H9 (cell line): ENCODE data around the gene TNFAIP2. TPM values are rescaled to one million over a fixed set of nuclear protein-coding genes. Genes with fewer than 3 reads are reported as not detected.

Experiments used
- DNase-seq: peaks from one replicate; pipeline ENCODE4 v3.0.0-alpha.2; 2017
- H2AFZ ChIP-seq: one replicate; pipeline ENCODE4 v1.6.1; 2013; ENCODE audit warnings: mild to moderate bottlenecking, low read length, control low read depth, moderate library complexity
- H2AK5ac ChIP-seq: 2 replicates; pipeline ENCODE4 v1.6.1; 2013; ENCODE audit warnings: low read length, control low read depth, mixed read lengths; ENCODE audit not compliant: insufficient read length
- H2BK120ac ChIP-seq: one replicate; pipeline ENCODE4 v1.6.1; 2013; ENCODE audit warnings: low read depth, mild to moderate bottlenecking, low read length, control low read depth, inconsistent platforms; ENCODE audit not compliant: poor library complexity, severe bottlenecking
- H2BK12ac ChIP-seq: 2 replicates; pipeline ENCODE4 v1.6.1; 2013; ENCODE audit warnings: low read length, control low read depth, mixed read lengths, low read depth; ENCODE audit not compliant: insufficient read length
- H2BK15ac ChIP-seq: 2 replicates; pipeline ENCODE4 v1.6.1; 2013; ENCODE audit warnings: low read depth, low read length, control low read depth
- H2BK20ac ChIP-seq: one replicate; pipeline ENCODE4 v1.6.1; 2013; ENCODE audit warnings: low read depth, mild to moderate bottlenecking, low read length, control low read depth, inconsistent platforms; ENCODE audit not compliant: poor library complexity, severe bottlenecking
- H2BK5ac ChIP-seq: 2 replicates; pipeline ENCODE4 v1.6.1; 2013; ENCODE audit warnings: low read length, control low read depth, mixed read lengths; ENCODE audit not compliant: insufficient read length
- H3K14ac ChIP-seq: 2 replicates; pipeline ENCODE4 v1.6.1; 2013; ENCODE audit warnings: low read length, control low read depth; ENCODE audit not compliant: insufficient read depth
- H3K18ac ChIP-seq: 2 replicates; pipeline ENCODE4 v1.6.1; 2013; ENCODE audit warnings: low read depth, mild to moderate bottlenecking, mixed read lengths, low read length, control low read depth; ENCODE audit not compliant: insufficient read length
- H3K23ac ChIP-seq: 2 replicates; pipeline ENCODE4 v1.6.1; 2013; ENCODE audit warnings: low read length, control low read depth, mixed read lengths, low read depth; ENCODE audit not compliant: insufficient read length
- H3K23me2 ChIP-seq: 2 replicates; pipeline ENCODE4 v1.6.1; 2013; ENCODE audit warnings: low read depth, mild to moderate bottlenecking, mixed read lengths, low read length, control low read depth; ENCODE audit not compliant: insufficient read length, poor library complexity, severe bottlenecking
- H3K27ac ChIP-seq: 2 replicates; pipeline ENCODE4 v1.5.1; 2013; ENCODE audit warnings: low read length, control low read depth, mixed read lengths, low read depth; ENCODE audit not compliant: insufficient read length
- H3K27me3 ChIP-seq: 2 replicates; pipeline ENCODE4 v1.6.1; 2013; ENCODE audit warnings: low read length, control low read depth, inconsistent platforms; ENCODE audit not compliant: insufficient read depth
- H3K4ac ChIP-seq: 2 replicates; pipeline ENCODE4 v1.6.1; 2013; ENCODE audit warnings: low read depth, mild to moderate bottlenecking, control low read depth, inconsistent platforms, low read length, moderate library complexity
- H3K4me1 ChIP-seq: 2 replicates; pipeline ENCODE4 v1.6.1; 2013; ENCODE audit warnings: low read length, control low read depth, inconsistent platforms; ENCODE audit not compliant: insufficient read depth
- H3K4me2 ChIP-seq: 2 replicates; pipeline ENCODE4 v1.6.1; 2013; ENCODE audit warnings: low read length, control low read depth, mixed read lengths; ENCODE audit not compliant: insufficient read length, insufficient read depth
- H3K56ac ChIP-seq: 2 replicates; pipeline ENCODE4 v1.6.1; 2013; ENCODE audit warnings: low read depth, mild to moderate bottlenecking, mixed read lengths, low read length, control low read depth; ENCODE audit not compliant: insufficient read length
- H3K79me1 ChIP-seq: 2 replicates; pipeline ENCODE4 v1.6.1; 2013; ENCODE audit warnings: low read depth, mild to moderate bottlenecking, moderate library complexity, low read length, control low read depth, inconsistent platforms; ENCODE audit not compliant: insufficient read depth, poor library complexity, severe bottlenecking
- H3K79me2 ChIP-seq: 2 replicates; pipeline ENCODE4 v1.6.1; 2013; ENCODE audit warnings: low read length, control low read depth, inconsistent platforms; ENCODE audit not compliant: insufficient read depth
- H3K9ac ChIP-seq: 2 replicates; pipeline ENCODE4 v1.6.1; 2013; ENCODE audit warnings: low read length, control low read depth, mixed read lengths; ENCODE audit not compliant: insufficient read length; ENCODE audit errors: extremely low read depth
- H3K9me3 ChIP-seq: one replicate; pipeline ENCODE4 v1.6.1; 2013; ENCODE audit warnings: low read depth, low read length, inconsistent platforms; ENCODE audit not compliant: control insufficient read depth
- H3T11ph ChIP-seq: one replicate; pipeline ENCODE4 v1.6.1; 2013; ENCODE audit warnings: mild to moderate bottlenecking, low read length, control low read depth, inconsistent platforms
- H4K20me1 ChIP-seq: one replicate; pipeline ENCODE4 v1.6.1; 2013; ENCODE audit not compliant: control insufficient read depth, insufficient read length, insufficient read depth
- H4K5ac ChIP-seq: 2 replicates; pipeline ENCODE4 v1.6.1; 2013; ENCODE audit warnings: low read depth, mild to moderate bottlenecking, mixed read lengths, low read length, control low read depth; ENCODE audit not compliant: insufficient read length
- H4K8ac ChIP-seq: replicated peaks from 2 replicates; pipeline ENCODE4 v1.6.1; 2013; ENCODE audit warnings: low read length, control low read depth, mixed read lengths, low read depth; ENCODE audit not compliant: insufficient read length
- H4K91ac ChIP-seq: 2 replicates; pipeline ENCODE4 v1.6.1; 2013; ENCODE audit warnings: low read depth, mild to moderate bottlenecking, moderate library complexity, mixed read lengths, low read length, control low read depth; ENCODE audit not compliant: insufficient read length
- H3K27ac Mint-ChIP-seq, 3 experiments: 2 replicates in 2 of 3; 3 replicates in 1 of 3; pipeline ENCODE4 v1.8.0; 2020 to 2021; ENCODE audit warnings: mixed read lengths in 3 of 3, mild to moderate bottlenecking in 1 of 3, moderate library complexity in 1 of 3
- H3K27me3 Mint-ChIP-seq: 2 replicates; pipeline ENCODE4 v1.8.0; 2021; ENCODE audit warnings: low read depth, mild to moderate bottlenecking, moderate library complexity, mixed read lengths
- H3K36me3 Mint-ChIP-seq, 3 experiments: 2 replicates in 2 of 3; 3 replicates in 1 of 3; pipeline ENCODE4 v1.8.0; 2020 to 2021; ENCODE audit warnings: low read depth in 3 of 3, mixed read lengths in 3 of 3; ENCODE audit not compliant: insufficient read depth in 1 of 3
- H3K4me1 Mint-ChIP-seq, 2 experiments: 2 replicates each; pipeline ENCODE4 v1.8.0; 2020; ENCODE audit warnings: mixed read lengths in 2 of 2
- H3K4me3 Mint-ChIP-seq, 2 experiments: 2 replicates in 1 of 2; 3 replicates in 1 of 2; pipeline ENCODE4 v1.8.0; 2020 to 2021; ENCODE audit warnings: mild to moderate bottlenecking in 2 of 2, mixed read lengths in 2 of 2, moderate library complexity in 1 of 2
- H3K9me3 Mint-ChIP-seq, 2 experiments: 2 replicates in 1 of 2; 3 replicates in 1 of 2; pipeline ENCODE4 v1.8.0; 2020; ENCODE audit warnings: mild to moderate bottlenecking in 2 of 2, mixed read lengths in 2 of 2, moderate library complexity in 1 of 2
- CTCF ChIP-seq: fragments of 200-600 bp; sonication (generic); conservative IDR thresholded peaks from 3 replicates; pipeline ENCODE4 v1.8.0; 2021; ENCODE audit warnings: antibody characterized with exemption, mild to moderate bottlenecking
- WGBS: extraction: QIAGEN DNeasy Blood & Tissue Kit; methylation state at CpG from one replicate; pipeline ENCODE4 v1.1.7; 2013; ENCODE audit warnings: missing lambda C conversion rate, low lambda C conversion rate, mixed read lengths; ENCODE audit not compliant: insufficient read length; ENCODE audit errors: extremely low coverage; 5-methylcytosine and 5-hydroxymethylcytosine counted together
- total RNA-seq: library from RNA; stranded (reverse); gene quantifications from 2 replicates; pipeline ENCODE4 v1.2.1, GENCODE V29; 2021

TNFAIP2 gene
- total RNA-seq, 1 experiment from 2014 or later = 29.3 TPM

GRCh38 chr14:103179094-103179493 lies 55.8 kb downstream of the TNFAIP2 start:
- Histone ChIP-seq H3K14ac (no peak overlapping the region; the same call in 1 of the 2 replicates), H3K79me1 (no peaks in the 10 kb centered on the region), H3K4me1 (no peaks in the 10 kb centered on the region), H3K79me2 (no peaks in the 10 kb centered on the region), H3K18ac (no peak overlapping the region), H4K20me1 (no peaks in the 10 kb centered on the region), H3K23ac (no peak overlapping the region), H3K9me3 (peaks cover 10% of the 10 kb centered on the region), H2BK15ac (no peak overlapping the region), H2AFZ (no peak overlapping the region), H4K5ac (no peak overlapping the region), H2BK12ac (no peak overlapping the region), H3K56ac (no peak overlapping the region), H2AK5ac (no peak overlapping the region), H2BK5ac (no peak overlapping the region), H2BK120ac (no peak overlapping the region), H3K4me2 (no peak overlapping the region), H3K27me3 (no peaks in the 10 kb centered on the region), H3T11ph (no peak overlapping the region), H3K27ac (no peak overlapping the region), H4K8ac (no peak overlapping the region), H3K4ac (no peak overlapping the region), H3K23me2 (no peaks in the 10 kb centered on the region), H2BK20ac (no peak overlapping the region), H4K91ac (no peak overlapping the region), H3K9ac (no peak overlapping the region)
- H3K4me3 Mint-ChIP-seq = no peak overlapping the region
- no peak overlapping the region for H3K27ac Mint-ChIP-seq
- no peak for TF ChIP-seq CTCF
- no peak for DNase-seq
- peaks cover 11 to 15% of the 10 kb centered on the region in 2 experiments for H3K9me3 Mint-ChIP-seq
- peaks cover 3 to 13% (median 12%) of the 10 kb centered on the region in 3 experiments; a peak in 6 of 7 replicates for H3K36me3 Mint-ChIP-seq
- H3K4me1 Mint-ChIP-seq = peaks cover 0 to 8% of the 10 kb centered on the region in 2 experiments; a peak in 1 of 4 replicates
- no CpG with 5 or more reads among the region's 5 CpGs for WGBS
- peaks cover 2% of the 10 kb centered on the region for H3K27me3 Mint-ChIP-seq
